HepG2 (cell line): Measurements from ENCODE around the gene HAPLN3. TPM values are rescaled to one million over a fixed set of nuclear protein-coding genes. Genes with fewer than 3 reads are reported as not detected.

Experiments used
- ATAC-seq: fragments of 200-7000 bp; cut with Tn5 transposase; 3 replicates; pipeline ENCODE4 v1.9.1; 2020; ENCODE audit warnings: mild to moderate bottlenecking, moderate library complexity
- BruUV-seq: library from RNA; stranded (reverse); fragments of 400-500 nt; replicated peaks from 2 replicates; lab custom pipeline; 2021; lab: Mats Ljungman, UMichigan
- CTCF ChIA-PET: fragments of 300-600 bp; formaldehyde crosslinking; extraction: SDS; loops from one replicate; lab custom pipeline; 2021; ENCODE audit warnings: low total read pairs, inconsistent platforms, low intra/inter-chr PET ratio; lab: Yijun Ruan, JAX
- POLR2A ChIA-PET: fragments of 350-600 bp; sonication (Branson Sonifier 250); formaldehyde crosslinking; loops from one replicate; lab custom pipeline; 2020; ENCODE audit warnings: antibody characterized with exemption, inconsistent platforms; lab: Yijun Ruan, JAX
- DNase-seq: peaks from one replicate; pipeline ENCODE4 v3.0.0-alpha.2; 2015; ENCODE audit warnings: low spot score
- FAIRE-seq: peaks from 3 replicates; lab custom pipeline; 2011; peaks lifted over from hg19 to GRCh38; lab: Jason Lieb, UNC
- H2AFZ ChIP-seq: one replicate; pipeline ENCODE4 v1.6.1; 2011; ENCODE audit warnings: low read length, inconsistent platforms
- H3K27ac ChIP-seq: fragments of 300-600 bp; 3 replicates; pipeline ENCODE4 v1.8.0; 2011; ENCODE audit warnings: mixed run types, mild to moderate bottlenecking, mixed read lengths, low read length, inconsistent platforms; ENCODE audit not compliant: insufficient read depth; ENCODE audit errors: extremely low read length
- H3K27me3 ChIP-seq, 2 experiments: fragments of 200-600 bp in 1 of 2; 2 replicates in 1 of 2; 3 replicates in 1 of 2; pipeline versions ENCODE4 v1.6.0 to v1.8.0; 2011; ENCODE audit warnings: low read length in 2 of 2, mild to moderate bottlenecking in 2 of 2, moderate library complexity in 2 of 2, inconsistent platforms in 1 of 2; ENCODE audit not compliant: insufficient read depth in 2 of 2, control insufficient read depth in 1 of 2
- H3K36me3 ChIP-seq, 2 experiments: fragments of 200-600 bp in 1 of 2; replicated peaks in 1 of 2; 2 replicates in 1 of 2; 3 replicates in 1 of 2; pipeline versions ENCODE4 v1.5.1 to v1.8.0; 2011; ENCODE audit warnings: low read length in 2 of 2, inconsistent platforms in 1 of 2; ENCODE audit not compliant: insufficient read depth in 2 of 2, control insufficient read depth in 1 of 2
- H3K4me1 ChIP-seq: 2 replicates; pipeline ENCODE4 v1.5.1; 2012; ENCODE audit warnings: low read length, inconsistent platforms; ENCODE audit not compliant: insufficient read depth
- H3K4me2 ChIP-seq: 2 replicates; pipeline ENCODE4 v1.6.0; 2011; ENCODE audit warnings: low read depth, low read length, inconsistent platforms
- H3K4me3 ChIP-seq, 3 experiments: fragments of 200-600 bp in 1 of 3; sonication (generic), shearing (Covaris generic) in 1 of 3; replicated peaks in 1 of 3; 2 replicates each; pipeline ENCODE4 v1.5.1; 2011 to 2016; ENCODE audit warnings: low read length in 3 of 3, inconsistent platforms in 2 of 3, low read depth in 2 of 3, mild to moderate bottlenecking in 2 of 3, control low read depth in 1 of 3, mixed read lengths in 1 of 3; ENCODE audit not compliant: insufficient read depth in 1 of 3
- H3K79me2 ChIP-seq: one replicate; pipeline ENCODE4 v1.6.1; 2011; ENCODE audit warnings: low read length, inconsistent platforms; ENCODE audit not compliant: insufficient read depth
- H3K9ac ChIP-seq: 2 replicates; pipeline ENCODE4 v1.6.0; 2011; ENCODE audit warnings: mild to moderate bottlenecking, low read depth, low read length, inconsistent platforms; ENCODE audit not compliant: insufficient read depth
- H3K9me3 ChIP-seq: 2 replicates; pipeline ENCODE4 v1.5.1; 2012; ENCODE audit warnings: mild to moderate bottlenecking, low read length
- H4K20me1 ChIP-seq: 2 replicates; pipeline ENCODE4 v1.6.0; 2011; ENCODE audit warnings: inconsistent platforms, mild to moderate bottlenecking, low read length, moderate library complexity; ENCODE audit not compliant: insufficient read depth
- ATAD3A ChIP-seq: sonication (generic); formaldehyde crosslinking; IDR thresholded peaks from 2 replicates; pipeline ENCODE4 v1.4.0; 2020; ENCODE audit warnings: missing genetic modification reagents
- CBX5 ChIP-seq: sonication (generic); formaldehyde crosslinking; IDR thresholded peaks from 2 replicates; pipeline ENCODE4 v1.4.0; 2020; ENCODE audit warnings: missing genetic modification reagents, borderline replicate concordance
- ELF1 ChIP-seq: sonication (generic); formaldehyde crosslinking; IDR thresholded peaks from 2 replicates; pipeline ENCODE4 v1.4.0; 2020; ENCODE audit warnings: missing genetic modification reagents
- FOXO1 ChIP-seq: sonication (generic); formaldehyde crosslinking; IDR thresholded peaks from 2 replicates; pipeline ENCODE4 v1.4.0; 2020; ENCODE audit warnings: missing genetic modification reagents
- MAZ ChIP-seq, 2 experiments: sonication (generic) in 1 of 2; formaldehyde crosslinking in 1 of 2; IDR thresholded peaks; 2 replicates each; pipeline versions ENCODE4 v1.5.0 to v1.6.1; 2012 to 2020; ENCODE audit warnings: low read depth in 2 of 2, mild to moderate bottlenecking in 2 of 2, borderline replicate concordance in 1 of 2, improper control_type of control experiment in 1 of 2, low read length in 1 of 2, missing genetic modification reagents in 1 of 2, moderate library complexity in 1 of 2
- MEIS1 ChIP-seq: sonication (generic); formaldehyde crosslinking; IDR thresholded peaks from 2 replicates; pipeline ENCODE4 v1.9.0; 2021; ENCODE audit warnings: mild to moderate bottlenecking, missing genetic modification reagents, moderate library complexity, borderline replicate concordance
- NFRKB ChIP-seq: fragments of 450-650 bp; IDR thresholded peaks from 2 replicates; pipeline ENCODE4 v1.6.1; 2017
- SKI ChIP-seq: fragments of 450-650 bp; IDR thresholded peaks from one replicate; pipeline ENCODE4 v1.6.1; 2018; ENCODE audit warnings: mild to moderate bottlenecking; ENCODE audit not compliant: partially characterized antibody
- SNAI1 ChIP-seq: sonication (generic); formaldehyde crosslinking; IDR thresholded peaks from 2 replicates; pipeline ENCODE4 v1.5.0; 2020; ENCODE audit warnings: mild to moderate bottlenecking, missing genetic modification reagents, borderline replicate concordance
- SP2 ChIP-seq: sonication (generic); formaldehyde crosslinking; IDR thresholded peaks from 2 replicates; pipeline ENCODE4 v1.5.1; 2020; ENCODE audit warnings: mild to moderate bottlenecking, missing genetic modification reagents
- TOPORS ChIP-seq: sonication (generic); formaldehyde crosslinking; IDR thresholded peaks from 2 replicates; pipeline ENCODE4 v1.8.0; 2023; ENCODE audit warnings: mild to moderate bottlenecking, missing genetic modification reagents
- XBP1 ChIP-seq: sonication (generic); formaldehyde crosslinking; IDR thresholded peaks from 2 replicates; pipeline ENCODE4 v1.5.0; 2020; ENCODE audit warnings: missing genetic modification reagents
- XRCC5 ChIP-seq: fragments of 200-400 bp; formaldehyde crosslinking; optimal IDR thresholded peaks from 2 replicates; pipeline ENCODE3; 2017; ENCODE audit warnings: mild to moderate bottlenecking, low read length
- ZKSCAN8 ChIP-seq: IDR thresholded peaks from 2 replicates; pipeline ENCODE4 v1.6.1; 2016; ENCODE audit warnings: borderline replicate concordance, missing genetic modification reagents, missing compliant biosample characterization
- ZNF30 ChIP-seq: sonication (generic); formaldehyde crosslinking; IDR thresholded peaks from 2 replicates; pipeline ENCODE4 v1.5.0; 2020; ENCODE audit warnings: mild to moderate bottlenecking, missing genetic modification reagents
- WGBS: methylation state at CpG from one replicate; pipeline ENCODE4 v1.1.6; 2017; ENCODE audit warnings: low lambda C conversion rate; 5-methylcytosine and 5-hydroxymethylcytosine counted together
- in situ Hi-C: cut with HindIII; loops from 2 replicates; pipeline ENCODE4 v1.10.0; 2017; ENCODE audit warnings: low pct_unique_long_range_greater_than_20kb; ENCODE audit not compliant: extremely low pct_ligation_motif_present
- intact Hi-C: fragments of 100-400 bp; cut with micrococcal nuclease; formaldehyde crosslinking; loops from one replicate; pipeline ENCODE4 v1.10.0; 2022; ENCODE audit not compliant: unreplicated experiment
- polyA plus RNA-seq, 8 experiments: library from polyadenylated mRNA; depleted of rRNA in 3 of 8; stranded (reverse) in 7 of 8; unstranded in 1 of 8; fragments of >200 nt; fragmentation: Illumina TruSeq in 4 of 8; extraction: Trizol in 4 of 8; gene quantifications; 2 replicates each; pipeline versions ENCODE4 v1.2.1 to v1.2.3, GENCODE V29; 2011 to 2016; ENCODE audit warnings: low read depth in 4 of 8, missing spikeins in 1 of 8, mixed read lengths in 1 of 8; ENCODE audit not compliant: insufficient read depth in 1 of 8
- total RNA-seq, 5 experiments: library from RNA; depleted of rRNA; stranded (reverse); fragments of >200 nt; fragmentation: Illumina TruSeq; extraction: Trizol; gene quantifications; 2 replicates each; pipeline ENCODE4 v1.2.3, GENCODE V29; 2016; ENCODE audit warnings: low read depth in 1 of 5
- TF ChIP-seq, protein P1 (sequence below): sonication (generic); formaldehyde crosslinking; IDR thresholded peaks from 2 replicates; pipeline ENCODE4 v1.5.0; 2020; ENCODE audit warnings: missing genetic modification reagents
- TF ChIP-seq, protein P2 (sequence below): sonication (generic); formaldehyde crosslinking; conservative IDR thresholded peaks from 2 replicates; pipeline ENCODE4 v1.4.0; 2020; ENCODE audit warnings: missing genetic modification reagents
- TF ChIP-seq, protein P3 (sequence below): sonication (generic); formaldehyde crosslinking; IDR thresholded peaks from 2 replicates; pipeline ENCODE4 v1.5.0; 2020; ENCODE audit warnings: mild to moderate bottlenecking, missing genetic modification reagents, moderate library complexity
- TF ChIP-seq, protein P4 (sequence below): sonication (generic); formaldehyde crosslinking; IDR thresholded peaks from 2 replicates; pipeline ENCODE4 v1.4.0; 2020; ENCODE audit warnings: mild to moderate bottlenecking, missing genetic modification reagents

Gene HAPLN3
- total and polyA plus RNA-seq, 2 of the 13 experiments (the other 11 are each of a cell fraction or from before 2014, with no cell fraction given): 0.09 TPM; not detected in 1

DNA sequence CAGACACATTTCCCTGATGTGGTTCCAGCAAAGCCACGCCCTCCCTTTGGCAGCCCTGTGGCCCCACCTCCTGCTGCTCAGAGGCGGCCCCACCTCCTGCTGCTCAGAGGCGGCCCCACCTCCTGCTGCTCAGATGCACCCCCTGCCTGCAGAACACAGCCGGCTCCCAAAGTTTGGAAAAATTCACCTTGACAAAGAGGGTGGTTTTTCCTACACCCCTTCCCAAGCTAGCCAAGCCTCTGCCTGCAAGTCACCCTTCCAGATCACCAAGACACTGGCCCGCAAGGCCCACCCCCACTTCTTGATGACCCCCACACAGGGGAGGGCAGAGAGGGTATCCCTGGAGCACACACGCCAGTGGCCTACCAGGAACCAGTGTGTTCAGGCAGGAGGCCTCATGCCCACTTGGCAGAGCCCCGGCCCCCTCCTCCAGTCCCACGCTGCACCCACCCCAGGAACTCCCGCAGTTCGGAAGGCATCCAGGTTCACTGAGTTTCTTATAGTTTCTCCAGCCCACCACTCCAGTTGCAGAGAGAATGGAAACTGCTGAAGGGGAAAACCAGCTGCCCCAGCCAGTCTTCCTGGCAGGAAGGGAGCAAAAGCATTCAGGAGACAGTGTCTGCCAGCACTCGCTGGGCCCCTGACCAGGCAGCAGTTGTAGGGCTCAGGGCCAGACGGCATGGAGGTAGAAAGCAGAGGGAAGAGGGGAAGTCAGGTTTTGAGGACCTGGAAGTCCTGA is 2.3 kb upstream of the HAPLN3 start:
- FAIRE-seq (peak; percentile 44), DNase-seq (peak; percentile 41), ATAC-seq (peak; percentile 91)
- Histone ChIP-seq H3K27me3 (peaks cover 6 to 26% of the 10 kb centered on the region in 2 experiments), H3K27ac (no peak overlapping the region), H3K9ac (no peak overlapping the region), H3K4me1 (peaks cover 36% of the 10 kb centered on the region), H3K9me3 (no peaks in the 10 kb centered on the region), H3K36me3 (no peaks in the 10 kb centered on the region), H3K79me2 (no peaks in the 10 kb centered on the region), H4K20me1 (no peaks in the 10 kb centered on the region), H3K4me3 (no peak overlapping the region), H3K4me2 (no peak overlapping the region), H2AFZ (no peak overlapping the region)
- ChIA-PET CTCF (no interaction called here), POLR2A (no interaction called here)
- BruUV-seq: no TSS peak
- WGBS: 52% methylated on average over 9 of the region's 12 CpGs
- intact Hi-C loops (loop anchor here (10.0 kb wide), 1 partner anchor 277 kb away; no protein-coding TSS in a partner anchor), in situ Hi-C loops (no loop called here)
- TF ChIP-seq CBX5: no peak
- no peak for TF ChIP-seq SP2 (CRISPR knock-in tag)
- TF ChIP-seq, protein P1, sequence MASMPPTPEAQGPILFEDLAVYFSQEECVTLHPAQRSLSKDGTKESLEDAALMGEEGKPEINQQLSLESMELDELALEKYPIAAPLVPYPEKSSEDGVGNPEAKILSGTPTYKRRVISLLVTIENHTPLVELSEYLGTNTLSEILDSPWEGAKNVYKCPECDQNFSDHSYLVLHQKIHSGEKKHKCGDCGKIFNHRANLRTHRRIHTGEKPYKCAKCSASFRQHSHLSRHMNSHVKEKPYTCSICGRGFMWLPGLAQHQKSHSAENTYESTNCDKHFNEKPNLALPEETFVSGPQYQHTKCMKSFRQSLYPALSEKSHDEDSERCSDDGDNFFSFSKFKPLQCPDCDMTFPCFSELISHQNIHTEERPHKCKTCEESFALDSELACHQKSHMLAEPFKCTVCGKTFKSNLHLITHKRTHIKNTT: no peak
- no peak for TF ChIP-seq ELF1 (CRISPR knock-in tag)
- TF ChIP-seq MEIS1 (CRISPR knock-in tag): no peak
- no peak for TF ChIP-seq TOPORS (CRISPR knock-in tag)
- TF ChIP-seq SKI: no peak
- TF ChIP-seq SNAI1 (CRISPR knock-in tag): no peak
- TF ChIP-seq, protein P2, sequence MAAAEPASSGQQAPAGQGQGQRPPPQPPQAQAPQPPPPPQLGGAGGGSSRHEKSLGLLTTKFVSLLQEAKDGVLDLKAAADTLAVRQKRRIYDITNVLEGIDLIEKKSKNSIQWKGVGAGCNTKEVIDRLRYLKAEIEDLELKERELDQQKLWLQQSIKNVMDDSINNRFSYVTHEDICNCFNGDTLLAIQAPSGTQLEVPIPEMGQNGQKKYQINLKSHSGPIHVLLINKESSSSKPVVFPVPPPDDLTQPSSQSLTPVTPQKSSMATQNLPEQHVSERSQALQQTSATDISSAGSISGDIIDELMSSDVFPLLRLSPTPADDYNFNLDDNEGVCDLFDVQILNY (CRISPR knock-in tag): no peak
- no peak for TF ChIP-seq ATAD3A (CRISPR knock-in tag)
- peak; percentile 58 for TF ChIP-seq XRCC5
- TF ChIP-seq, protein P3, sequence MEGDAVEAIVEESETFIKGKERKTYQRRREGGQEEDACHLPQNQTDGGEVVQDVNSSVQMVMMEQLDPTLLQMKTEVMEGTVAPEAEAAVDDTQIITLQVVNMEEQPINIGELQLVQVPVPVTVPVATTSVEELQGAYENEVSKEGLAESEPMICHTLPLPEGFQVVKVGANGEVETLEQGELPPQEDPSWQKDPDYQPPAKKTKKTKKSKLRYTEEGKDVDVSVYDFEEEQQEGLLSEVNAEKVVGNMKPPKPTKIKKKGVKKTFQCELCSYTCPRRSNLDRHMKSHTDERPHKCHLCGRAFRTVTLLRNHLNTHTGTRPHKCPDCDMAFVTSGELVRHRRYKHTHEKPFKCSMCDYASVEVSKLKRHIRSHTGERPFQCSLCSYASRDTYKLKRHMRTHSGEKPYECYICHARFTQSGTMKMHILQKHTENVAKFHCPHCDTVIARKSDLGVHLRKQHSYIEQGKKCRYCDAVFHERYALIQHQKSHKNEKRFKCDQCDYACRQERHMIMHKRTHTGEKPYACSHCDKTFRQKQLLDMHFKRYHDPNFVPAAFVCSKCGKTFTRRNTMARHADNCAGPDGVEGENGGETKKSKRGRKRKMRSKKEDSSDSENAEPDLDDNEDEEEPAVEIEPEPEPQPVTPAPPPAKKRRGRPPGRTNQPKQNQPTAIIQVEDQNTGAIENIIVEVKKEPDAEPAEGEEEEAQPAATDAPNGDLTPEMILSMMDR (CRISPR knock-in tag): peak; percentile 65
- TF ChIP-seq ZNF30 (CRISPR knock-in tag): no peak
- no peak for TF ChIP-seq XBP1 (CRISPR knock-in tag)
- TF ChIP-seq ZKSCAN8 (CRISPR knock-in tag): no peak
- no peak for TF ChIP-seq FOXO1 (CRISPR knock-in tag)
- 0 out of 2 replicates have a peak, but pooled peaks have one; percentile 30 for TF ChIP-seq MAZ (IDR thresholded peaks at IDR 0.05; ENCODE audit: borderline replicate concordance, low read depth, low read length)
- TF ChIP-seq MAZ (CRISPR knock-in tag; IDR thresholded peaks at IDR 0.05; ENCODE audit: low read depth): no peak
- TF ChIP-seq, protein P4, sequence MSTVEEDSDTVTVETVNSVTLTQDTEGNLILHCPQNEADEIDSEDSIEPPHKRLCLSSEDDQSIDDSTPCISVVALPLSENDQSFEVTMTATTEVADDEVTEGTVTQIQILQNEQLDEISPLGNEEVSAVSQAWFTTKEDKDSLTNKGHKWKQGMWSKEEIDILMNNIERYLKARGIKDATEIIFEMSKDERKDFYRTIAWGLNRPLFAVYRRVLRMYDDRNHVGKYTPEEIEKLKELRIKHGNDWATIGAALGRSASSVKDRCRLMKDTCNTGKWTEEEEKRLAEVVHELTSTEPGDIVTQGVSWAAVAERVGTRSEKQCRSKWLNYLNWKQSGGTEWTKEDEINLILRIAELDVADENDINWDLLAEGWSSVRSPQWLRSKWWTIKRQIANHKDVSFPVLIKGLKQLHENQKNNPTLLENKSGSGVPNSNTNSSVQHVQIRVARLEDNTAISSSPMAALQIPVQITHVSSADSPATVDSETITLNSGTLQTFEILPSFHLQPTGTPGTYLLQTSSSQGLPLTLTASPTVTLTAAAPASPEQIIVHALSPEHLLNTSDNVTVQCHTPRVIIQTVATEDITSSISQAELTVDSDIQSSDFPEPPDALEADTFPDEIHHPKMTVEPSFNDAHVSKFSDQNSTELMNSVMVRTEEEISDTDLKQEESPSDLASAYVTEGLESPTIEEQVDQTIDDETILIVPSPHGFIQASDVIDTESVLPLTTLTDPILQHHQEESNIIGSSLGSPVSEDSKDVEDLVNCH: no peak
- no peak for TF ChIP-seq NFRKB
